Measurements from ENCODE around the gene PSMB5. TPM values are rescaled to one million over a fixed set of nuclear protein-coding genes. Genes with fewer than 3 reads are reported as not detected.
A peak's percentile ranks its signal among the peaks of the same experiment; 100 is the strongest.

The PSMB5 gene
- total RNA-seq, 2 experiments from 2014 or later: 20.1 to 24.5 TPM

DNA sequence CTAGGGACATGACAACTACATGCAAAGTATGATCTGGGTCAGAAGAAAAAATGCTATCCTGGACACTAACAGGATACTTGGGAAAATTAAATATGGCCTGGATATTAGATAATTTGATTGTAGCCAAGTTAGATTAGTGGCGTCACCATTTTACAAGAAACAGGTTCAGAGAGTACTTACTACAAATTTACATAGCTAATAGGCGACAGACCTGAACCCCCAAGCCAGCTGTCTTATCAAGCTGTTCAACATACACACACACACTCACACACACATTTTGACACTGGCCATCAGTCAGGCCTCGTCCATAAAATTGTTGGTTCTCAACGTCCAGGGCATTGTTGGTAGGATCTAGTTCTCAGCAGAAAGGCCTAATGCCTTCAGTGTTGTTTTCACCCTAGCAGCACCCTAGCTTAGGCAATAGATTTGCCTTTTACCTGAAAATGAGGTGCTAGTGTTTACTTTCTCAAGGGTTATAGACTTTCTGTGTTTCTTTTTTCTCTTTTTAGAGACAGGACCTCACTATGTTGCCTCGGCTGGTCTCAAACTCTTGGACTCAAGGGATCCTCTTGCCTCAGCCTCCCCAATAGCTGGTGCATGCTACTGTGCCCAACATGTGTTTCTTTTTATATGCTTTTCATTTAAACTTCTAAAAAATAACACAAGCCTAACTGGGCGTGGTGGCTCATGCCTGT, 21.5 kb downstream of the PSMB5 start:
- Mint-ChIP-seq H3K4me3 (peak overlapping the region; percentile 16), H3K4me1 (ENCODE audit: low read depth) (peaks cover 27% of the 10 kb centered on the region), H3K9me3 (no peaks in the 10 kb centered on the region), H3K27me3 (no peaks in the 10 kb centered on the region), H3K36me3 (ENCODE audit: low read depth) (no peaks in the 10 kb centered on the region), H3K27ac (peak overlapping the region; percentile 18)
- no peaks in the 10 kb centered on the region for H3K9me3 ChIP-seq (ENCODE audit: control insufficient read depth in 1 of 2, insufficient read depth in 1 of 2, low read length in 2 of 2)
- H3K27me3 ChIP-seq (ENCODE audit: control insufficient read depth in 1 of 2, insufficient read depth in 2 of 2, low read length in 2 of 2): no peaks in the 10 kb centered on the region
- ChIA-PET CTCF (interaction anchor here (1.1 to 1.9 kb wide), 2 partner anchors 18 to 56 kb away, joined by 4 to 8 read pairs; no protein-coding TSS in a partner anchor), POLR2A (interaction anchor here (1.1 to 1.5 kb wide), 3 partner anchors 8 to 12 kb away, joined by 3 to 7 read pairs (median 5); no protein-coding TSS in a partner anchor)
- DNase-seq (no peak), ATAC-seq (ENCODE audit: poor library complexity) (no peak)
- intact Hi-C loops (cut with DNase I, micrococcal nuclease): no loop called here
- H3K27ac ChIP-seq (ENCODE audit: low read depth in 1 of 2, low read length in 2 of 2): no peak overlapping the region
- TF ChIP-seq, protein P1, sequence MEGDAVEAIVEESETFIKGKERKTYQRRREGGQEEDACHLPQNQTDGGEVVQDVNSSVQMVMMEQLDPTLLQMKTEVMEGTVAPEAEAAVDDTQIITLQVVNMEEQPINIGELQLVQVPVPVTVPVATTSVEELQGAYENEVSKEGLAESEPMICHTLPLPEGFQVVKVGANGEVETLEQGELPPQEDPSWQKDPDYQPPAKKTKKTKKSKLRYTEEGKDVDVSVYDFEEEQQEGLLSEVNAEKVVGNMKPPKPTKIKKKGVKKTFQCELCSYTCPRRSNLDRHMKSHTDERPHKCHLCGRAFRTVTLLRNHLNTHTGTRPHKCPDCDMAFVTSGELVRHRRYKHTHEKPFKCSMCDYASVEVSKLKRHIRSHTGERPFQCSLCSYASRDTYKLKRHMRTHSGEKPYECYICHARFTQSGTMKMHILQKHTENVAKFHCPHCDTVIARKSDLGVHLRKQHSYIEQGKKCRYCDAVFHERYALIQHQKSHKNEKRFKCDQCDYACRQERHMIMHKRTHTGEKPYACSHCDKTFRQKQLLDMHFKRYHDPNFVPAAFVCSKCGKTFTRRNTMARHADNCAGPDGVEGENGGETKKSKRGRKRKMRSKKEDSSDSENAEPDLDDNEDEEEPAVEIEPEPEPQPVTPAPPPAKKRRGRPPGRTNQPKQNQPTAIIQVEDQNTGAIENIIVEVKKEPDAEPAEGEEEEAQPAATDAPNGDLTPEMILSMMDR (IDR thresholded peaks at IDR 0.05): no peak
- H3K36me3 ChIP-seq (ENCODE audit: insufficient read depth, low read length): no peaks in the 10 kb centered on the region
- no peak overlapping the region for H3K4me3 ChIP-seq (ENCODE audit: low read length)
- peaks cover 9% of the 10 kb centered on the region for H3K4me1 ChIP-seq (ENCODE audit: insufficient read depth, low read length)

DNA sequence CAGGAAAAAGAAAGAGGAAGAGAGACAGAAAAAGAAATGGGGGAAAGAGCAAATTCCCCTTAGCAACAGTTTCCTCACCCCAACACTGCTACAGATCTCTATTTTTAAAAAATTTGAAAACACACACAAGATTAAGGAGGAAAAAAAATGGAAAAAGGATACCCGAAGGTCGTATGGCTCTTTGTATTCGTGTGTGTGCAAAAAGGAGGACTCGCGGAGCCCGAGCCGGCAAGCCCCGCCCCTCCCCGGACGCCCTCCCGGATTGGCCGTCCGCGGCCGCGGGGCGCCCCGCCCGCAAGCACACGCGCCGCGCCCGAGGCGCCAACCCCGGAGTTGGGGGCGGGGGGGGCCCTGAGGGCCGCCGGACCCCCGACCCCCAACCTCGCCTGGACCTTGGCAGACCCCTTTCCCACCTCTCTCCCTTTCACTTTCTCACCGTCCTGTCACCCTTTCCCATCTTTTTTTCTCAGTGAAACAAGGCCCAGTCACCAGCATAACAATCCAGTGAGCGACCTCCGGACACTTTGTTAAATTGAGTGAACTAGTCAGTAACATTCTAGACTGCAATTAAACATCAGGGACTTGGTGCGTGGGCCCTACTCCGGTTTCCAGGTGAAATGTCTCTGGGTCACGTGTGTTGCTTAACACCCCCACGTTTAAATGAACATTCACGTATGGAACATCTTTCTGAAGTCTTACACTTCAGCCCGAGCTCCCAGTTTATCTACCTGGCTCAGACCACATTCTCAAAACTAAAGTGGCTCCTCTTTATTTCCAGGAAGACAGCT, 24.6 kb downstream of the PSMB5 start, which contains the start of gene C14orf93:
C14orf93 (minus strand) TSS at position 205 of the 788 bp plus-strand sequence. CDS start 11,120 bp downstream, outside the sequence.
- H3K27ac Mint-ChIP-seq: peak within 1 kb of the TSS; percentile 93
- peak within 1 kb of the TSS; percentile 95 for H3K4me3 Mint-ChIP-seq
- Histone ChIP-seq H3K4me3 (ENCODE audit: low read length) (peak within 1 kb of the TSS; percentile 70), H3K9me3 (ENCODE audit: control insufficient read depth in 1 of 2, insufficient read depth in 1 of 2, low read length in 2 of 2) (no peaks in the 10 kb centered on the region), H3K27me3 (ENCODE audit: control insufficient read depth in 1 of 2, insufficient read depth in 2 of 2, low read length in 2 of 2) (no peaks in the 10 kb centered on the region), H3K36me3 (ENCODE audit: insufficient read depth, low read length) (no peaks in the 10 kb centered on the region), H3K27ac (ENCODE audit: low read depth in 1 of 2, low read length in 2 of 2) (peak within 1 kb of the TSS; percentile 59 to 70), H3K4me1 (ENCODE audit: insufficient read depth, low read length) (peaks cover 26% of the 10 kb centered on the region)
- H3K36me3 Mint-ChIP-seq (ENCODE audit: low read depth): no peaks in the 10 kb centered on the region
- POLR2A ChIA-PET: interaction anchor here (0.7 to 1.3 kb wide), 9 partner anchors 11 to 85 kb away, joined by 3 to 7 read pairs (median 4); partner anchors contain the start of genes ACIN1, AJUBA, C14orf119 and PSMB5
- peaks cover 48% of the 10 kb centered on the region for H3K4me1 Mint-ChIP-seq (ENCODE audit: low read depth)
- TF ChIP-seq, protein P1 (IDR thresholded peaks at IDR 0.05): no peak
- peak; percentile 59 to 87 (median 78) for DNase-seq
- CTCF ChIA-PET: interaction anchor here (0.7 to 1.2 kb wide), 2 partner anchors 14 to 24 kb away, joined by 3 to 5 read pairs; no protein-coding TSS in a partner anchor
- intact Hi-C loops (cut with DNase I, micrococcal nuclease): loop anchor here (1.0 kb wide), 2 partner anchors 10 to 25 kb away; no protein-coding TSS in a partner anchor
- peak; percentile 21 for ATAC-seq (ENCODE audit: poor library complexity)
- H3K27me3 Mint-ChIP-seq: no peaks in the 10 kb centered on the region
- no peaks in the 10 kb centered on the region for H3K9me3 Mint-ChIP-seq

DNA sequence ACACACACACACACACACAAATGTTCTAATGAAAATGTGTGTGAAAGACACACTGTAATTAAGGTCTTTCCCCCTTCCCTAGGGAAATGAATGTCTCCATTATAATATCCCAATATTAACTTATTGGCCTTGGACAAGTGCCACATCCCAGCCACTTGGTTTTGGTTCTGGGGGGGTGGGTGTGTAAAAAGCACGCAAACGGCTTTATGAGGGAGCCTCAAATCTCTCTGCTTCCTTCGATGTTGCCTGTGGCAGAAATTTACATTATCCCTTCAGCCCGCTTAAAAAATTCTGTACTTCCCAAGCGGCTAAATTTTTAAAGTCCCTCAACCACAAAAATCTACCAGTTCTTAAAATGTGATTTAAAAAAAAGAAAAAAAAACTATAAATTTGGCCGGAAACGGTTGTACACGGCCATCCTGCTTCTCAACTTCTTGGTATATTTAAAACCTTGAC, 25.2 kb downstream of the PSMB5 start:
- peak overlapping the region; percentile 95 for H3K4me3 Mint-ChIP-seq
- H3K9me3 ChIP-seq (ENCODE audit: control insufficient read depth in 1 of 2, insufficient read depth in 1 of 2, low read length in 2 of 2): no peaks in the 10 kb centered on the region
- intact Hi-C loops (cut with DNase I, micrococcal nuclease): no loop called here
- peaks cover 52% of the 10 kb centered on the region for H3K4me1 Mint-ChIP-seq (ENCODE audit: low read depth)
- peak overlapping the region; percentile 70 for H3K4me3 ChIP-seq (ENCODE audit: low read length)
- ChIA-PET POLR2A (interaction anchor here (3.9 kb wide), 1 partner anchor 11 kb away, joined by 71 read pairs; no protein-coding TSS in a partner anchor), CTCF (interaction anchor here (1.1 kb wide), 1 partner anchor 23 kb away, joined by 4 read pairs; no protein-coding TSS in a partner anchor)
- TF ChIP-seq, protein P1 (IDR thresholded peaks at IDR 0.05): no peak
- H3K36me3 Mint-ChIP-seq (ENCODE audit: low read depth): no peaks in the 10 kb centered on the region
- ATAC-seq (ENCODE audit: poor library complexity): no peak
- H3K27ac Mint-ChIP-seq: peak overlapping the region; percentile 93
- H3K27me3 ChIP-seq (ENCODE audit: control insufficient read depth in 1 of 2, insufficient read depth in 2 of 2, low read length in 2 of 2): no peaks in the 10 kb centered on the region
- no peaks in the 10 kb centered on the region for H3K36me3 ChIP-seq (ENCODE audit: insufficient read depth, low read length)
- H3K27ac ChIP-seq (ENCODE audit: low read depth in 1 of 2, low read length in 2 of 2): peak overlapping the region; percentile 56 to 59
- peaks cover 26% of the 10 kb centered on the region for H3K4me1 ChIP-seq (ENCODE audit: insufficient read depth, low read length)
- no peak for DNase-seq
- H3K27me3 Mint-ChIP-seq: no peaks in the 10 kb centered on the region
- H3K9me3 Mint-ChIP-seq: no peaks in the 10 kb centered on the region

All from CD4-positive, alpha-beta T cell (primary cell).